Choroid plexus epithelial cell (primary cell): Measurements from ENCODE around the gene SPARC.
"Not testable (repeated sequence)": the region's sequence is repeated elsewhere in the genome, so short reads cannot be mapped to it uniquely, and the experiment has no call there.

ENCODE experiments used
- DNase-seq: peaks from one replicate; pipeline ENCODE4 v3.0.0-alpha.2; 2010; ENCODE audit warnings: low read depth
- H3K4me3 ChIP-seq: 2 replicates; pipeline ENCODE4 v1.5.1; 2011; ENCODE audit warnings: low read depth, mild to moderate bottlenecking, control low read depth, low read length, moderate library complexity
- TF ChIP-seq, protein P1 (sequence below): conservative IDR thresholded peaks from 2 replicates; pipeline ENCODE4 v1.5.1; 2011; ENCODE audit warnings: low read depth, mild to moderate bottlenecking, control low read depth, inconsistent platforms, low read length, moderate library complexity

The SPARC gene

GRCh38 chr5:151695464-151695863, 8.7 kb upstream of the SPARC start:
- TF ChIP-seq, protein P1, sequence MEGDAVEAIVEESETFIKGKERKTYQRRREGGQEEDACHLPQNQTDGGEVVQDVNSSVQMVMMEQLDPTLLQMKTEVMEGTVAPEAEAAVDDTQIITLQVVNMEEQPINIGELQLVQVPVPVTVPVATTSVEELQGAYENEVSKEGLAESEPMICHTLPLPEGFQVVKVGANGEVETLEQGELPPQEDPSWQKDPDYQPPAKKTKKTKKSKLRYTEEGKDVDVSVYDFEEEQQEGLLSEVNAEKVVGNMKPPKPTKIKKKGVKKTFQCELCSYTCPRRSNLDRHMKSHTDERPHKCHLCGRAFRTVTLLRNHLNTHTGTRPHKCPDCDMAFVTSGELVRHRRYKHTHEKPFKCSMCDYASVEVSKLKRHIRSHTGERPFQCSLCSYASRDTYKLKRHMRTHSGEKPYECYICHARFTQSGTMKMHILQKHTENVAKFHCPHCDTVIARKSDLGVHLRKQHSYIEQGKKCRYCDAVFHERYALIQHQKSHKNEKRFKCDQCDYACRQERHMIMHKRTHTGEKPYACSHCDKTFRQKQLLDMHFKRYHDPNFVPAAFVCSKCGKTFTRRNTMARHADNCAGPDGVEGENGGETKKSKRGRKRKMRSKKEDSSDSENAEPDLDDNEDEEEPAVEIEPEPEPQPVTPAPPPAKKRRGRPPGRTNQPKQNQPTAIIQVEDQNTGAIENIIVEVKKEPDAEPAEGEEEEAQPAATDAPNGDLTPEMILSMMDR: no peak
- no peak overlapping the region for H3K4me3 ChIP-seq
- peak; percentile 17 for DNase-seq

GRCh38 chr5:151694035-151694485, 7.3 kb upstream of the SPARC start:
- TF ChIP-seq, protein P1: no peak
- no peak overlapping the region for H3K4me3 ChIP-seq
- no peak for DNase-seq

DNA sequence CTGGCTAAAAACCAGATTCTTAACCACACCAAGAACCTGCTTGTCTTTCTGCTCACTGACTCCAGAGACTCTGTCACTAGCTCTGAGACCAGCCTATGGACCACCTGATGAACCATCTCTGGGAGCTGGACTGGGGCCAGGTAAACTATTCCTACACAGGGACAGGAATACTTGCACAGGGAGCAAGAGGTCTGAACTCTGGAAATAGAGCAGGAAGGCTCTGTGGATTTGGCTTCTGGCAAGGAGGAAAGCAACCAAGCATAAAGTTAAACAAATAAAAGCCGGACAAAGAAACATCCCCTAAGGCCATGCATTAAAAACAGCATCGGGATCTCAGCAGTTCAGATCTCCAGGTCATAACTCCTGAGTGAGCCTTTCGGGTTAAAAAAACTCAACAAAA, 5.6 kb upstream of the SPARC start:
- H3K4me3 ChIP-seq: no peak overlapping the region
- no peak for DNase-seq
- TF ChIP-seq, protein P1: no peak

GRCh38 chr5:151691706-151692105, 5.0 kb upstream of the SPARC start:
- TF ChIP-seq, protein P1: no peak
- peak; percentile 6 for DNase-seq
- H3K4me3 ChIP-seq: no peak overlapping the region

DNA sequence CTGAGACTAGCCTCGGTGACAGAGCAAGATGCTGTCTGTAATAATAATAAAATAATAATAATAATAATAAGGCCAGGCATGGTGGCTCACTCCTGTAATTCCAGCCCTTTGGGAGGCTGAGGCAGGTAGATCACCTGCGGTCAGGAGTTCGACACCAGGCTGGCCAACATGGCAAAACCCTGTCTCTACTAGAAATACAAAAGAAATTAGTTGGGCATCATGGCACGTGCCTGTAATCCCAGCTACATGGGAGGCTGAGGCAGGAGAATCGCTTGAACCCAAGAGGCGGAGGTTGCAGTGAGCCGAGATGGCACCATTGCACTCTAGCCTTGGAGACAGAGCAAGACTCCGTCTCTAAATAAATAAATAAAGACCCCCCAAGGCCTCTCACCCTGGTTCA, 2.9 kb upstream of the SPARC start:
- H3K4me3 ChIP-seq, DNase-seq: not testable (repeated sequence)

GRCh38 chr5:151688436-151688835, 1.7 kb upstream of the SPARC start:
- H3K4me3 ChIP-seq: no peak overlapping the region
- no peak for DNase-seq
- TF ChIP-seq, protein P1: no peak

DNA sequence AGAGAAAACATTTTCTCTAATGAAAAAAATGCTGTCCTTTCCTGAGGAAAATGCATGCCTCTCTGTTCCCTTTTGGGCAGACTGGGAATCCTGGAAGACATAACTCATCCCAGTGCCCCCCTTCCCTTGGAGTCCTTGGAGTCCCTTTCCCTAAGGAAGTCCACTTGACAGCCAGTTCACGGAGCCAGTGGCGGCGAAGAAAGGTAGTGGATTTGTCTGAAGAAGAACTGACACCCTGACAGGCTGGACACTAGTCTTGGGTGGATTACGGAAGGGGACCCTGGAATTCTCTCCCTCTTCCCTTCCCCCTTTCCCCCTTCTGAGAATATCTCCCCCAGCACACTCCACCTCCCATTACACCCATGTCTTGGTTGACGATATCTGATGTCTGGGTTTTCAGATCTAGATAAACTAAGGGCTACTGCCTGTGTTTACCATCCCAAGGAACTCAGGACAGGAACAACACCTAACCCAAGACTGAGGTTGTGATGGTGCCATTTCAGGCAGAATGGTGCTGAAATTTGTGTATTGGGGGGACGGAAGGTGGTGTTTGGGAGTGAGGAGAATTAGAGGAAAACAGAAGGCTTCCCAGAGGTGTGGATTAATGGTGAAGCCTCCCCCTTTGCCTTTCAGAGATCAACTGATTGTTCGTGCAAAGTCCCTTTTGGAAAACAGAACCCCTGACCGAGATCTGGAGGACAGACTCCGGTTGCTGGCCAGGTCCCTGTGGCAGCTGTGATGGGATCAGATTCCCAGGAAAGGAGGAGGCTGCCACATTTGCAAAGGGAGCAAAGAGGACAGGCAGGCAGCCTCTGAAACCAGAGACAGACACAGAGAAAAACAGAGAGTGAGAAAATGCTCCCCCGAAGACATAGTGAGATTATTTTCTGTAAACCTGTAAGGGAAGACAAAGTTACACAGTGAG, 704 bp downstream of the SPARC start:
- peak; percentile 30 for DNase-seq
- peak overlapping the region; percentile 91 for H3K4me3 ChIP-seq
- TF ChIP-seq, protein P1: no peak
